BE2C (cell line): ENCODE results near the gene UBE3C.

ENCODE experiments used
- DNase-seq: peaks from one replicate; pipeline ENCODE4 v3.0.0-alpha.2; 2020
- H3K27me3 ChIP-seq: fragments of 250-450 bp; sonication (Bioruptor Pico); 2 replicates; pipeline ENCODE4 v1.5.1; 2020; ENCODE audit warnings: mild to moderate bottlenecking
- H3K36me3 ChIP-seq: fragments of 250-450 bp; sonication (Bioruptor Pico); 2 replicates; pipeline ENCODE4 v1.5.1; 2020; ENCODE audit warnings: mild to moderate bottlenecking
- H3K4me1 ChIP-seq: fragments of 250-450 bp; sonication (Bioruptor Pico); 2 replicates; pipeline ENCODE4 v1.5.1; 2020
- H3K4me3 ChIP-seq: 2 replicates; pipeline ENCODE4 v1.5.1; 2011; ENCODE audit warnings: low read depth, low read length
- H3K9me3 ChIP-seq: fragments of 250-450 bp; sonication (Bioruptor Pico); 2 replicates; pipeline ENCODE4 v1.5.1; 2020
- TF ChIP-seq, protein P1 (sequence below): IDR thresholded peaks from 2 replicates; pipeline ENCODE4 v1.5.1; 2012; ENCODE audit warnings: mild to moderate bottlenecking, low read depth, low read length

Gene UBE3C

DNA sequence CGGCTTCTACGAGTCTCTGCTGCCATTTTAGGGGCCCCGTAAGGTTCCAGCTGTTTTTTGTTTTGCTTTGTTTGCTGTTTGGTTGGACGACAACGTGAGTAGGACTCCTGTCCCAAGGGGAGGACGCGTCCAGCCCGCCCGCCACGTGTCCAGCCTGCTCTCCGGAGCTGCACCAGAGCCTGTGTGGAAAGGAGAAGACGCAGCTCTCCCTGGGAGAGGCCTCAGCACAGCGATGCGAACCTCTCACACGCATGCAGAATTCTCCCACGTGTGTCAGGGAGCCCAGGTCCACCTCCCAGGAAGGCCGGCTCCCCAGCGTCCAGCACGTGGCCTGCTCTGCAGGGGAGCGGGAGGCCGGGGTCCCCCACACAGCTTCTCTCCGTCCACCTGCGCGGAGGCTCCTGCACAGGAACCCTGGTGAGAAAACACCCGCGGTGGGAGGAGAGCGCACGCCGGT, 161.7 kb downstream of the UBE3C start:
- TF ChIP-seq, protein P1, sequence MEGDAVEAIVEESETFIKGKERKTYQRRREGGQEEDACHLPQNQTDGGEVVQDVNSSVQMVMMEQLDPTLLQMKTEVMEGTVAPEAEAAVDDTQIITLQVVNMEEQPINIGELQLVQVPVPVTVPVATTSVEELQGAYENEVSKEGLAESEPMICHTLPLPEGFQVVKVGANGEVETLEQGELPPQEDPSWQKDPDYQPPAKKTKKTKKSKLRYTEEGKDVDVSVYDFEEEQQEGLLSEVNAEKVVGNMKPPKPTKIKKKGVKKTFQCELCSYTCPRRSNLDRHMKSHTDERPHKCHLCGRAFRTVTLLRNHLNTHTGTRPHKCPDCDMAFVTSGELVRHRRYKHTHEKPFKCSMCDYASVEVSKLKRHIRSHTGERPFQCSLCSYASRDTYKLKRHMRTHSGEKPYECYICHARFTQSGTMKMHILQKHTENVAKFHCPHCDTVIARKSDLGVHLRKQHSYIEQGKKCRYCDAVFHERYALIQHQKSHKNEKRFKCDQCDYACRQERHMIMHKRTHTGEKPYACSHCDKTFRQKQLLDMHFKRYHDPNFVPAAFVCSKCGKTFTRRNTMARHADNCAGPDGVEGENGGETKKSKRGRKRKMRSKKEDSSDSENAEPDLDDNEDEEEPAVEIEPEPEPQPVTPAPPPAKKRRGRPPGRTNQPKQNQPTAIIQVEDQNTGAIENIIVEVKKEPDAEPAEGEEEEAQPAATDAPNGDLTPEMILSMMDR: no peak
- Histone ChIP-seq H3K27me3 (no peaks in the 10 kb centered on the region), H3K4me3 (no peak overlapping the region), H3K9me3 (no peaks in the 10 kb centered on the region), H3K4me1 (no peaks in the 10 kb centered on the region), H3K36me3 (no peaks in the 10 kb centered on the region)
- no peak for DNase-seq

DNA sequence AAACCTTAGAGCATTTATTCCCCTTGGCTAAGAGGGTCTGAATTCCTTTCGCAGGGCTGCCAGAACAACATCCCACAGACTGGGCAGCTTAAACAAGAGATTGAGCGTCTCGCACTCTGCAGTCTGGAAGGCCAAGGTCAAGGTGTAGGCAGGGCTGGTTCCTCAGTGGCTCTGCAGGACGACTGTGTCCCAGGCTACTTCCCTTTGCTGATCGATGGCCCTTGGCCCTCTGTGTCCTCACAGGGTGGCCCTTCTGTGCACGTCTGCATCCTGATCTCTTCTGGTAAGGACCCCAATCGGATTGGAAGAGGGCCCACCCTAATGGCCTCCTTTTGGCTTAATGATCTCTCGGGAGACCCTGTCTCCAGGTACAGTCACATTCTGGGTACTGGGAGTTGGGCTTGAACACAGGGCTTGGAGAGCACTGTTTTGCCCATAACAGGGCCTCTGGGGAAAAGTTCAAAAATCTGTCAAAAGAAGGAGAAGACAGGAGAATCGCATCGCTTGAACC, 162.9 kb downstream of the UBE3C start:
- Histone ChIP-seq H3K36me3 (no peaks in the 10 kb centered on the region), H3K27me3 (no peaks in the 10 kb centered on the region), H3K4me3 (no peak overlapping the region), H3K4me1 (no peaks in the 10 kb centered on the region), H3K9me3 (no peaks in the 10 kb centered on the region)
- no peak for DNase-seq
- TF ChIP-seq, protein P1: no peak

DNA sequence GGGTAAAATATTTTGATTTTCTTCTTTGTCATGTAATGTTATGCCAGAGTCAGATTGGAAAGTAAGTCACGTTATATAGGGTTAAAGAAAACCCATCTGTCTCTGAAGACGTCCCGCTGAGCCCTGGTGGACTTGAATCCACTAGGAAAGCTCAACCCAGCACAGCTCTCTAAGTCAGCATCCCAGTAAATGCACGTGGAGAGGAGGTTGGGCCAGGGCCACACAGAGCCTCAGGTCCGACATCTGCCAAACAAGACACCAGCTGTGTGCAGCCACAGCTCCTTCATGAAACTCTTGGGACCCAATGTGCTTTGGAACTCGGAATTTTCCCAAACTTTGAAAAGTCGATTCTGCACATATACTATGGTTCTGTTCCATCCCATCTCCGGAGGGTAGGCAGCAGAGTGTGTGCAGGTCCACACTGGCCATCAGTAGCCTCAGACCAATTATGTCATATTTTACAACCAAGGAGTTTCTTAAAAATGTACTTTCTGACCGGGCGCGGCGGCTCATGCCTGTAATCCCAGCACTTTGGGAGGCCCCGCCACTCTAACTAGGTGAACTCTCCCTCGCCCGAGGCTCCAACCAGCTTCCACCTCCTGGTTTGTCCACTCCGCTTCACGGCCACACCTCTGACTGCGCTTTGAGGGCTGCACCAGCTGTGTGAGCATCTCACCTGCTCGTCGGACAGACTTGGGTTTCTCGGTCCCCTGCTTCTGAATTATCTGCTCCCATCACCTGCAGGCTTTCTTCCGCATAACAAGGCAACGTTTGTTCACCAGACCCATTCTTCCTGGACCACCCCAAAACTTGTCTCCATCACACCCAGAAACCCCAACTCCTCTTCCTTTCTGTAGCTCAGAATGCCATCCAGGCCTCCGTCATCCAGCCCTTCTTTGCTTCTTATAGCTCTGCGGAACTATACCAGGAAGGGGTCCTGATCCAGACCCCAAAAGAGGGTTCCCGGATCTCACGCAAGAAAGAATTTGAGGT, 168.4 kb downstream of the UBE3C start:
- H3K36me3 ChIP-seq: no peaks in the 10 kb centered on the region
- H3K4me3 ChIP-seq: no peak overlapping the region
- TF ChIP-seq, protein P1: no peak
- no peaks in the 10 kb centered on the region for H3K27me3 ChIP-seq
- no peak for DNase-seq
- H3K9me3 ChIP-seq: no peaks in the 10 kb centered on the region
- no peaks in the 10 kb centered on the region for H3K4me1 ChIP-seq

DNA sequence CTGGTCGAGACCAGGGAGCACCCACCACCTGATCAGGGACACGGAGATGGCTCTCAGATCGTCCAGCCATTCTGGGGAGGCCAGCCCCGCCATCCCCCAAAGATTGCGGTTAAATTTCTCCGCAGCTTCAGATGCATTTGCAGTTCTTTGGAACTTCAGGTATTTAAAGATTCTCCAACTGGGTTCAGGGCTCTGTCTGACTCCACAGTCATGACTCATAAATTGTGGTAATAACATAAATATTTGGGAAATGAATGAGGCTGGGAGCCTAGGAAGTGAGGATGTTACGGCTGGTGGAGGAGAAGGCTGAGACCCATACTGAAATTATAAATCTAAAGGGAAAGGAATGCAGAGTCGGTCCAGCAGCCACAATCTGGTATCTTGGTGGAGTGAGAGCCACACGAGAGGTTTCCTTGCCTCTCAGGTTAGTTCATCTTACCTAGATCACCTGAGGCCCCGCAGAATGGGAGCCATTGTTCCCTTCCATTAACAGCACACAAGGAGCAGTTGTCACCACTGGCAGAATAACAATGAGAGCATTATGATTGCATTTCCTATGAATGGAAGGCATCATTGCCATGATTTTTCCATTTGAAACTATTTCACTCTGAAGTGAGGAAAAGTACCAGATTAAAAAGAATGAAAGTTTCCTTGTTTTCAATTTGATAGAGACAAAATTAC, 171.4 kb downstream of the UBE3C start:
- Histone ChIP-seq H3K9me3 (no peaks in the 10 kb centered on the region), H3K4me3 (no peak overlapping the region), H3K4me1 (no peaks in the 10 kb centered on the region), H3K36me3 (no peaks in the 10 kb centered on the region), H3K27me3 (no peaks in the 10 kb centered on the region)
- DNase-seq: no peak
- TF ChIP-seq, protein P1: no peak

GRCh38 chr7:157310676-157311185, 172.0 kb downstream of the UBE3C start:
- TF ChIP-seq, protein P1: no peak
- Histone ChIP-seq H3K36me3 (no peaks in the 10 kb centered on the region), H3K4me1 (no peaks in the 10 kb centered on the region), H3K9me3 (no peaks in the 10 kb centered on the region), H3K4me3 (no peak overlapping the region), H3K27me3 (no peaks in the 10 kb centered on the region)
- no peak for DNase-seq
